GM21526 (cell line): ENCODE results near the gene NMNAT2.
"Not testable (repeated sequence)": the region's sequence is repeated elsewhere in the genome, so short reads cannot be mapped to it uniquely, and the experiment has no call there.

Source experiments
- ATAC-seq: cut with Tn5 transposase; IDR thresholded peaks from one replicate; pipeline ENCODE4 v1.9.1; 2021; ENCODE audit warnings: moderate library complexity; ENCODE audit not compliant: unreplicated experiment, low FRiP score

Gene NMNAT2

GRCh38 chr1:183291216-183291762 is 126.9 kb downstream of the NMNAT2 start:
- ATAC-seq, result no peak

GRCh38 chr1:183290628-183291027 is 127.6 kb downstream of the NMNAT2 start:
- ATAC-seq, result no peak

- no peak for ATAC-seq
Observed at GRCh38 chr1:183289051-183289496, 129.1 kb downstream of the NMNAT2 start.

- no peak for ATAC-seq
Observed at GRCh38 chr1:183288583-183288982, 129.6 kb downstream of the NMNAT2 start.

- ATAC-seq, result no peak
Observed at GRCh38 chr1:183287191-183287675, 130.9 kb downstream of the NMNAT2 start.

GRCh38 chr1:183285746-183286145 is 132.4 kb downstream of the NMNAT2 start:
- no peak for ATAC-seq

GRCh38 chr1:183285256-183285655 is 132.9 kb downstream of the NMNAT2 start:
- ATAC-seq, result no peak

GRCh38 chr1:183284086-183284485 is 134.1 kb downstream of the NMNAT2 start:
- no peak for ATAC-seq

GRCh38 chr1:183283286-183283685 is 134.9 kb downstream of the NMNAT2 start:
- no peak for ATAC-seq

GRCh38 chr1:183282101-183282855 is 135.9 kb downstream of the NMNAT2 start:
- ATAC-seq, result no peak

GRCh38 chr1:183281553-183282091 is 136.6 kb downstream of the NMNAT2 start:
- no peak for ATAC-seq

GRCh38 chr1:183281039-183281438 is 137.1 kb downstream of the NMNAT2 start:
- ATAC-seq, result no peak

- ATAC-seq, result no peak
Observed at GRCh38 chr1:183279835-183280234, 138.3 kb downstream of the NMNAT2 start.

- ATAC-seq, result no peak
Observed at GRCh38 chr1:183278739-183279591, 139.2 kb downstream of the NMNAT2 start.

- ATAC-seq, result no peak
Observed at GRCh38 chr1:183277821-183278738, 140.1 kb downstream of the NMNAT2 start.

- no peak for ATAC-seq
Observed at GRCh38 chr1:183276386-183277080, 141.6 kb downstream of the NMNAT2 start.

GRCh38 chr1:183275322-183275721 is 142.9 kb downstream of the NMNAT2 start:
- ATAC-seq, result no peak

- no peak for ATAC-seq
Observed at GRCh38 chr1:183274836-183275235, 143.3 kb downstream of the NMNAT2 start.

GRCh38 chr1:183273984-183274383 is 144.2 kb downstream of the NMNAT2 start:
- not testable (repeated sequence) for ATAC-seq
